Pancreas (tissue), 10 donors: ENCODE results near the gene PHLDB1. TPM values are rescaled to one million over a fixed set of nuclear protein-coding genes. Genes with fewer than 3 reads are reported as not detected.
A peak's percentile ranks its signal among the peaks of the same experiment; 100 is the strongest.

Experiments
- ATAC-seq, 4 donors: fragments of 200-7000 bp; cut with Tn5 transposase; one replicate each; pipeline versions ENCODE4 v1.8.0 to v1.9.1; 2020; ENCODE audit warnings: mild to moderate bottlenecking in 4 of 4, moderate library complexity in 4 of 4
- DNase-seq, 6 donors: peaks; one replicate each; pipeline ENCODE4 v3.0.0-alpha.2; 2020
- FAIRE-seq: peaks from 2 replicates; lab custom pipeline; 2012; peaks lifted over from hg19 to GRCh38; lab: Jason Lieb, UNC
- H3K27ac ChIP-seq, 4 donors: fragments of 200-600 bp; sonication (generic); 1 replicate in 3 of 4; 2 replicates in 1 of 4; pipeline versions ENCODE4 v1.5.0 to v1.8.0; 2020
- H3K27me3 ChIP-seq, 4 donors: fragments of 200-600 bp; one replicate each; pipeline ENCODE4 v1.8.0; 2021
- H3K36me3 ChIP-seq, 3 donors: fragments of 200-600 bp; sonication (generic) in 1 of 3; one replicate each; pipeline versions ENCODE4 v1.5.0 to v1.8.0; 2020 to 2021
- H3K4me1 ChIP-seq, 3 donors: fragments of 200-600 bp; one replicate each; pipeline ENCODE4 v1.8.0; 2021
- H3K4me3 ChIP-seq, 4 donors: fragments of 200-600 bp; sonication (generic) in 2 of 4; one replicate each; pipeline versions ENCODE4 v1.5.0 to v1.8.0; 2020 to 2021
- H3K9me3 ChIP-seq, 4 donors: fragments of 200-600 bp; one replicate each; pipeline ENCODE4 v1.8.0; 2021
- CTCF ChIP-seq, 4 donors: fragments of 200-600 bp; sonication (generic) in 3 of 4; IDR thresholded peaks; one replicate each; pipeline versions ENCODE4 v1.5.0 to v1.8.0; 2021; ENCODE audit warnings: antibody characterized with exemption in 4 of 4
- whole genome bisulfite sequencing, 2 donors: extraction: QIAGEN DNeasy Blood & Tissue Kit; methylation state at CpG; one replicate each; pipeline ENCODE4 v1.1.7; 2013; 5-methylcytosine and 5-hydroxymethylcytosine counted together
- intact Hi-C, 3 donors: fragments of 100-400 bp; cut with DNase I; formaldehyde crosslinking; loops; one replicate each; pipeline versions ENCODE4 v1.11.1 to v1.14.2; 2022
- polyA plus RNA-seq, 2 donors: library from polyadenylated mRNA; stranded (reverse); fragments of 200-250 nt; gene quantifications; one replicate each; pipeline ENCODE4 v1.2.3, GENCODE V29; 2013
- total RNA-seq, 6 donors: library from RNA; stranded (reverse); fragmentation: NEBNext Ultra II Directional in 4 of 6; extraction: Animal tissue kit (Norgen Biotek cat#: 25700) in 4 of 6; gene quantifications; one replicate each; pipeline versions ENCODE4 v1.2.1 to v1.2.4, GENCODE V29; 2021 to 2023
- donor health status: healthy with polysubstance abuse.
- donor health status: DM: no; HTN: no; CAD: no; lungs with moderate emphysema.
- donor health status: DM: no; HTN: no; CAD: no.
- donor health status: control.
- donor health status: control.
- donor health status: Bipolar disorder and iron deficiency.
- donor health status: DM: yes; HTN: yes; CAD: no.
- donor health status: DM: no; HTN: no; CAD: no.
- donor health status: DM: no; HTN: no; CAD: no.
- donor health status: DM: yes; HTN: yes; CAD: no.

Gene PHLDB1
- total and polyA plus RNA-seq, 8 donors, result 29.3 to 153 (median 48.0) TPM

GRCh38 chr11:118621784-118622375, 14.5 kb downstream of the PHLDB1 start:
- intact Hi-C loops, result no loop called here
- Histone ChIP-seq H3K27ac (peak overlapping the region in 2 of 4 donors; percentile 41 to 63), H3K27me3 (no peaks in the 10 kb centered on the region), H3K4me3 (peak overlapping the region in 1 of 4 donors; percentile 46), H3K4me1 (peaks cover 6 to 7% (median 6%) of the 10 kb centered on the region in 3 donors), H3K36me3 (peaks cover 0 to 7% (median 0%) of the 10 kb centered on the region in 3 donors), H3K9me3 (no peaks in the 10 kb centered on the region)
- no peak for TF ChIP-seq CTCF (IDR thresholded peaks at IDR 0.05)
- DNase-seq (peak in 2 of 6 donors; percentile 18 to 21), ATAC-seq (no peak), FAIRE-seq (no peak)
- 77 to 82% methylated on average over 4 of the region's 4 CpGs for WGBS, 2 donors

- Histone ChIP-seq H3K9me3 (no peaks in the 10 kb centered on the region), H3K36me3 (peaks cover 0 to 12% (median 0%) of the 10 kb centered on the region in 3 donors), H3K27ac (peak overlapping the region in 2 of 4 donors; percentile 26 to 63), H3K4me1 (peaks cover 6 to 7% (median 6%) of the 10 kb centered on the region in 3 donors), H3K27me3 (no peaks in the 10 kb centered on the region), H3K4me3 (peak overlapping the region in 1 of 4 donors; percentile 46)
- intact Hi-C loops, result no loop called here
- DNase-seq (peak in 1 of 6 donors; percentile 45), FAIRE-seq (no peak), ATAC-seq (peak in 3 of 4 donors; percentile 23 to 39 (median 37))
- no peak for TF ChIP-seq CTCF (IDR thresholded peaks at IDR 0.05)
- 55 to 63% methylated on average over 9 of the region's 9 CpGs for WGBS, 2 donors
Measured at GRCh38 chr11:118622376-118623268, 15.2 kb downstream of the PHLDB1 start.

GRCh38 chr11:118623269-118623655, 15.8 kb downstream of the PHLDB1 start:
- Histone ChIP-seq H3K27ac (peak overlapping the region in 2 of 4 donors; percentile 26 to 63), H3K9me3 (no peaks in the 10 kb centered on the region), H3K27me3 (no peaks in the 10 kb centered on the region), H3K4me1 (peaks cover 6 to 7% (median 6%) of the 10 kb centered on the region in 3 donors), H3K36me3 (peaks cover 0 to 18% (median 0%) of the 10 kb centered on the region in 3 donors), H3K4me3 (no peak overlapping the region)
- no peak for TF ChIP-seq CTCF (IDR thresholded peaks at IDR 0.05)
- FAIRE-seq (no peak), DNase-seq (peak in 1 of 6 donors; percentile 52), ATAC-seq (peak in 3 of 4 donors; percentile 3 to 23 (median 12))
- 45 to 51% methylated on average over 4 of the region's 4 CpGs for WGBS, 2 donors
- intact Hi-C loops, result no loop called here

- DNase-seq, result no peak
- Histone ChIP-seq H3K9me3 (no peaks in the 10 kb centered on the region), H3K27ac (no peak overlapping the region), H3K36me3 (peaks cover 0 to 24% (median 0%) of the 10 kb centered on the region in 3 donors), H3K4me1 (peaks cover 6 to 7% (median 6%) of the 10 kb centered on the region in 3 donors), H3K27me3 (no peaks in the 10 kb centered on the region), H3K4me3 (no peak overlapping the region)
- no peak for TF ChIP-seq CTCF (IDR thresholded peaks at IDR 0.05)
- 83 to 88% methylated on average over 6 of the region's 6 CpGs for WGBS, 2 donors
- FAIRE-seq, result no peak
- intact Hi-C loops, result no loop called here
- no peak for ATAC-seq
Measured at GRCh38 chr11:118625036-118625690, 17.7 kb downstream of the PHLDB1 start.
